T-helper 2 cell treated with Interferon-gamma antibody and Interleukin-4, amounts not matched to agents 100 ng/mL and 5 ng/mL, for 36 hours (primary cell): ENCODE measurements around the gene MUC13. TPM values are rescaled to one million over a fixed set of nuclear protein-coding genes. Genes with fewer than 3 reads are reported as not detected.

Source experiments
- intact Hi-C: fragments of 100-400 bp; cut with micrococcal nuclease; formaldehyde crosslinking; loops from one replicate; pipeline ENCODE4 v1.15.1; 2023
- total RNA-seq: library from RNA; stranded (reverse); gene quantifications from 2 replicates; pipeline ENCODE4 v1.2.3, GENCODE V29; 2022

MUC13 gene
- total RNA-seq, 1 donor from 2014 or later: not detected

DNA sequence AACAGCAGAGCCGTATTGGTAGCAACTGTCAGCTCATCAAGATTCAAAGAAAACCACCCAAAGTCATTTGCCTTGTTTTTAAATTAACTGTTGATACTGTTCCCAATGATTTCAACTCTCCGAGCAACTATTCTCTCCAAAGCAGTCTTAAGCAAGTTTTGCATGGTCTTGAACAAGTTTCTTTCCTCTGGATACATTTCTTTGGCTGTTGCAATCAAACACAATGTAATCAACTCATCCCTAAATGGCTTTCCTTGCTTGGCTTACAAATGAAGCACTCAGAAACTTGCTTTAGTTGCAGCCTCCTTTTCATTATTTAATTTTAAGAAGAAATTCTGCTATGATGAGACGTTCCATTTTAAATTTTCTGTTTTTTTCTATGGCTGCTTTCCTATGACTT is 15.5 kb upstream of the MUC13 start:
- intact Hi-C loops: no loop called here

DNA sequence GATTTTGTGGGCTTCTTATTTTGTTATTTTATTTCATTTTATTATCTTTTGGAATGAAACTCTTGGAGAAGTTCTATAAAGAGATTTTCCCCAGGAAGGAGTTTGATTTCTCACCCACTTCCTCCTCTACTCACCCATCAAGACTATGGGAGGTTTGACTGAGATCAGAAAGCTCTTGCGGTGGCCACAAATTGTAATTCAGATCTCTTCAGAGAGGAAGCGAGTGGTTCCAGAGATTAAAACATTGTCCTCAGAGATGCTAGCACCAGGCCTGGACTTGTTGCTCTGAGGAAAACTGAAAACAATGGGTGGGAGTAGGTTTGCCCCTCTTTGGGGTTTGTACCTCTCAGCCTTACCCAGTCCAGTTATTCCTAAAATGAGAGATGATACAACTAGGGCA is 8.1 kb upstream of the MUC13 start:
- intact Hi-C loops: no loop called here

DNA sequence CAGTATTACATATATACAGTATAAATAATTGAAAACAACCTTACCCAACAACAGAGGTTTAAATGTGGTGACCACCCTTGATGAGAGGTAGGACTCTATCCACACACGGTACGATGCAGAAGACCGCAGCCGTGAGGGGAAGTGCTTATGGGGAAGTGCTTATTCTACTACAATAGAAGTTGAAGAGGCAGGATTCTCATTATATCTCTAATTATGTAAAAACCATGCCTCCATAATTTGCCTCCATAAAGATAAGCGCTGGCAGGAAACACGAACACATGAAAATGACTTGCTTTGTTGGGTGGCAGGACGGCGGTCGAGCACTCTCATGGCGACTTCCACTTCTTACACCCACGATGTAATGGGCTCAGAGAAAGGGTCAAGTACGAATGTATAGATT is 7.2 kb upstream of the MUC13 start:
- intact Hi-C loops: no loop called here

DNA sequence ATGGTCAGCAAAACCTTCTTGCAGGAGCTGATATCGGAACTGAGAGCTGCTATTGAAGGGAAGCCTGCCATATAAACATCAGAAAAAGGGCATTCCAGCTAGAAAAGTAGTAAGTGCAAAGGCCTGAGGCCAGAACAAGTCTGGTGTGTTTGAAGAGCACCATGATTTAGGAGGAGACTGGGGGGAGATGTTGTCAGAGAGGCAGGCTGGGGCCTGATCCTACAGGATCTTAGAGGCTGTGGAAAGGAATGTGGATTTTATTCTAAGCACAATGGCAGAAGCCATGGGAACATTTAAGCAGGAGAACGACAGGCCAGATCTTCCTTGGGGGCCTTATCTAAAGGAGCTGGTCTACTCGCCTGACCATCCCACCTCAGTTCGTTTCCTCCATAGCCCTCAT is 5.1 kb upstream of the MUC13 start:
- intact Hi-C loops: no loop called here

DNA sequence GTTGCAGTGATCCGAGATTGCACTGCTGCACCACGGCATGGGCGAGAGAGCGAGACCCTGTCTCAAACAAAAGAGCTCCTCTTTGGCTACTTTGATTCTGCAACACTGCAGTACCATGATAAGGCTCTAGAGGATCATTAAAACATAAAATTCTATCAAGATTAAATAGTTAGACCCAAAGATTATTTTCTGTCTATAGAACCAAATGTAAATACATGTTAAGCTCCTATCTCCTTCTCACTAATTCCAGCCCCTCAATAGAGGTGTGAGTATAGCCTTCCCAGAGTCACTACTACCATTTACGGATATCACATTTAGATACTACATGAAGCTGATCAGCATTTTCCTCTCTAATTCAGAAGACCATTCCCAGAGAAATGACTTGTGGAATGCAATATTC is 4.3 kb upstream of the MUC13 start:
- intact Hi-C loops: no loop called here

DNA sequence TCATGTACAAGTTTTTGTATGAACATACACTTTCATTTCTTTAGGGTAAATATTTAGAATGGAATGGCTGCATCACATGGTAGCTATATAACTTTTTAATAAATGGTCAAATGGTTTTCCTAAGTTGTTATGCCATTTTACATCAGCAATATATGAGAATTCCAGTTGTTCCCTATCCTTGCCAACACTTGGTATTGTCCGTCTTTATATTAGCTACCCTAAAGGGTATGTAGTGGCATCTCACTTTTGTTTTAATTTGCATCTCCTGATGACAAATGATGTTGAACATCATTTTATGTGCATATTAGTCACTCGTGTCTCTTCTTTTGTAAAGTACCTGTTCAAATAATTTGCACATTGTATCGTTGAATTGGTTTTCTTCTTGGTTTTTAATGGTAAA is 2.5 kb upstream of the MUC13 start:
- intact Hi-C loops: no loop called here

DNA sequence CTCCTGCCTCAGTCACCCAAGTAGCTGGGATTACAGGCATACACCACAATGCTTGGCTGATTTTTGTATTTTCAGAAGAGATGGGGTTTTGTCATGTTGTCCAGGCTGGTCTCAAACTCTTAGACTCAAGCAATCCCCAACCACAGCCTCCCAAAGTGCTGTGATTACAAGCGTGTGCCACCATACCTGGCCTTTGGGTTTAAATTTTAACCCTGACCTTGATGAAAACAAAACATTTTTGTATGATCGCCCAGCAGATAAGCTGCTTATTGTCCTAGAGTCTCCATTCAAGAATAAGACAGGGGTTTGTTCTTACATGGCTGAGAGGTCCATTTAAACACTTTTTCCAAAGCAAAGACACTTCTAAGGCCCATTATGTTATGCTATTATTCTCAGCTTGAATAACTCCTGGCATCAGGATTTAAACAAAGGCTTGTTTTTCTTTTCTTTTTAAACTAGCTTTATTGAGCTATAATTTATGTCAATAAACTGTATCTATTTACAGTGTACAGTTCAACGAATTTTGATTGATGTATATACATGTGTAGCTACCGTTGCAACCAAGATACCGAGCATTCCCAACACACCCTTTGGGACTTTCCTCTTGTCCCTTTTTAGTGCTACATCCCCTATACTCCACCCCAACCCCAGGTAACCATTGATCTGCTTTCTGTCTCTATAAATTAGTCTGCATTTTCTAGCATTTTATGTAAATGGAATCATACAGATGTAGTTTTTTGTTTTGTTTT is 1.4 kb upstream of the MUC13 start:
- intact Hi-C loops: no loop called here

DNA sequence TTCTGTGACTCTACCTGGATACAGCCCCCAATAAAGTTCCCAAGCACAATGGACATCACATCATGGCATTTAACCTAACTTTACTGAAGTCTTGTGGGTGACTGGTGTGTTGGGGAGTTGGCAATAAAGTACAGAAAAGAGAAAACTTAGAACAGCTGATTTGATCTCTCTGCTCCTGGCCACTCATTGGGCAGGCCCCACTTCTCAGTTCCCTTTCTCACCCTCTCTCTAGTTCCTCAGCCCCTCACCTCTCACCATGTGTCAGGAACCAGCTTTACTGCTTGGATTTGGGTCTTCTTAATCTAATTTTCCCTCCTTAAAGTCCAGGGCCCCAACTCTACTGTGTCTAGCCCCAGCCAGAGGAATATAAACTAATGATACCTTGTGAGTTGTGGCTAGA is 713 bp upstream of the MUC13 start:
- intact Hi-C loops: no loop called here

DNA sequence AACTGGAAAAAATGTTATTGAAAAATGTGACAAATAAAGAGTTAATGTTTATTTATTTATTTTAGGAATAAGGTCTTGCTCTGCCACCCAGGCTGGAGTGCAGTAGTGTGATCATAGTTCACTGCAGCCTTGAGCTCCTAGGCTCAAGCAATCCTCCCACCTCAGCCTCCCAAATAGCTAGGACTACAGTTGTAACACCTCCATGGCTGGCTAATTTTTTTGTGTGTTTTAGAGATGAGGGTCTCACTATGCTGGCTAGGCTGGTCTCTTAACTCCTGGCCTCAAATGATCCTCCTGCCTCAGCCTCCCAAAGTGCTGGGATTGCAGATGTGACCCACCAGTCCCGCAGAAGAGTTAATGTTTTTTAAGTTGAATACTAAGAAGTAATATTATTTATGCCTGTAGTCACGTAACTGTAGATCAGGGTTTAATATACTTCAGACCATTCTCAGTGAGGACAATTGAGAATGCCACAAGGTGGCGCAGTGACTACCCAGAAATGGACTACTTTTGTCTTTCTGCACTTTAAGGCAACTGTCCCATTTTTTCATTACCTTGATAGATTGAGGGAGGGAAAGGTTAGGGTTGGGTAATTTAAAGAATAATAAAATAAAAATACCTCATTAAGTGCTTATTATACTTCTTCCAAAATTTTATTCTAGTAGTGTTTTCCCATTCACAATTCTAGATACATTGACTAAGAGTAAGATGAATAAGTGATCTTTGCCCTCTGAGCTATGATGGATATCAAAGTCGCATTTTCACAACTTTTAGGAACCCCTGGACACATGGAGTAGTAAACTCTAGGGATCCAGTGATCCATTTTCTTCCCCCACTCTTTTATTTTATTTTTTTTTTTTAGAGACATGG is 6.0 kb downstream of the MUC13 start:
- intact Hi-C loops: loop anchor here (1.0 kb wide), 2 partner anchors 510 to 657 kb away; no protein-coding TSS in a partner anchor

DNA sequence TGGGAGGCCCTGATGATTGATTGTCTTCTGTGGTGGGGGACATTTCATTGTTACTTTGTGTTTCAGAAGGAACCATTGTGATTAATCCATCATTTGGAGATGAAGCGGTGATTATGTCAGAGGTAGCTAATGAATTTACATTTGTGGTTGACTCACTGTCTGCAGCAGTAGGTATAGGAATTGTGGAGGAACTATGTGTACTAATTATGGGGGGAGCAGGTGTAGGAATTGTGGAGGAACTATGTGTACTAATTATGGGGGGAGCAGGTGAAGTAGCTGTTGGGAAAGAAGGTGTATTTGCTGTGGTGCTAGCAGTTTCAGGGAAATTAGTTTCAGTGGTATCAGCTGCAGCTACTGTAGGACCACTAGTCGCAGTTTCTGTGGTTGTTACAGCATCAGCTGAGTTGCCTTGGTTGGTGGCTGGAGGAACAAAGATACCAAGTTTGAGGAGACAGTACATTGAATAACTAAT is 6.9 kb downstream of the MUC13 start:
- intact Hi-C loops: loop anchor here (1.0 kb wide), 1 partner anchor 511 kb away; no protein-coding TSS in a partner anchor

DNA sequence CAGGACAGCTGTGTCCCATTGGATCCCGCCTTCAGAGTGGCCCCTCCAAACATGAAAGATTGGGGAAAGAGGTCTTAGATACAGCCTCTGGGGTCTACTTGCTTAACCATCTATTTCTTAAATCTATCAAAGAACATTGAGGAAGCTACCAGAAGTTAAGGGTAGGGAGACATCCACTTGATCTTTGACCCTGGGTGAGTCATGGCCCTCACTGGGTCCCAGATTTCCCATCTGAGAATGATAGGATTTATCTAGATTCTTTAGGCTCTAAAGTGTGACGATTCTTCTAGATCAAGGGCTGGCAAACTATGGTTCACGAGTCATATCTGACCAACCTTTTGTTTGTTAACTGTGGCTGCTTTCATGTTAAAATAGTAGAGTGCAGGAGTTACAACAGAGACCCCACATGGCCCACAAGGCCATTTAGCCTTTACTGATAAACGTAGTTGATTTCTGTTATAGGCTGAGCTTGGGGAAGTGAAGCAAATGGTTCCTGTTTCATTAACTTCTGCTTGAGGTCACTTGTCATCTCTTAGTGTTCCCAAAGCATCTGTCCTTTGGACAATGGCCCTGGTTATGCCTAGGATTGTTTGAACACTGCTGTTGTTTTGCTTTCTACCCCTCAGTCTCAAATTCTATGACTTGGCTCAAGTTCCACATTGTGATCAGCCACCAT is 8.0 kb downstream of the MUC13 start:
- intact Hi-C loops: no loop called here

DNA sequence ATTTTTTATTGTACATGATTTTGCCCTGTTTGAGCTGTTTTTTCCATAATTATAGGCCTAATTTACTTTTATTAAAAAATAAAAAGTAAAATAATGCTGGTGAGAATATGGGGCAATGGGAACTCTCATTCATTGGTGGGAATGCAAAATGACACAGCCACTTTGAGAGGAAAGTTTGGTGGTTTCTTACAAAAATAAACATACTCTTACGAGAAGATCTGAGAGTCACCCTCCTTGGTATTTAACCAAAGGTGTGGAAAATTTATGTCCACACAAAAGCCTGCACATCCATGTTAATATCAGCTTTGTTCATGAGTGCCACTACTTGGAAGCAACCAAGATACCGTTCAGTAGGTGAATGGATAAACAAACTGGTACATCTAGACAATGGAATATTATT is 9.8 kb downstream of the MUC13 start:
- intact Hi-C loops: no loop called here

DNA sequence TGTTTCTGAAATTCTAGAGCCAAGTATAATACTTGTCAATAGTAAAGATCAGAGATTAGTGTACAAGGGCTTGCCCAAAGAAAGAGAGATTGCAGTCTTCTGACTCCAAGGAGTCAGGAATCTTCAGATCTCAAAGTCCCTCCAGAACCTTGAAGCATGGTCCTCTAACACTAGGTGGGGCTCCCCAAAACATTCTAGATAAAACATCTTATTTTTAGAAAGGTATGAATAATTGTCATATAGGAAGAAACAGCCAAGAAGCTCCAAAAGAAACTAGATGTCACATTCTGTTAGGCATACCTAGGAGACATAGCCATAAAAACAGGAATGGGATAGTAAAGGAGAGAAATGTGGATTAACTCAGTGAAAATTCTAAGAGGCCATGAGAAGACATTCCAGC is 10.7 kb downstream of the MUC13 start:
- intact Hi-C loops: no loop called here

DNA sequence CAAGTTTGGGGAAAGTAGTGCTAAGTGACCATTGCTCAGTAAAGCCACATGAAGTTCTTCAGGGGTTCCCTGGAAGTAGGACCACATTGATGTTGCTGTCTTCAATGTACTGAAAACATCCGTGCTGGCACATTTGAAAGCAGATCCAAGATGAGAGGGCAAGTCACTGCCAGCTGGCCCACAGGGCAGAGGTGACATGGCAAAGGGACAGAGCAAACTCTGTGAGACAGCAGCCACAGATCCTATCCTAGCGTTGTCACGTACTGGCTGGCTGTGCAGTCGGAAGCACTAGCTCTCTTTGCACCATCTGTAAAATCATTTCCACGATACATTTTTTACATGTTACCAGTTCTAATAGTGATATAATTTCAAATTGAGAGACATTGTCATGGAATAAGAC is 13.8 kb downstream of the MUC13 start:
- intact Hi-C loops: no loop called here

DNA sequence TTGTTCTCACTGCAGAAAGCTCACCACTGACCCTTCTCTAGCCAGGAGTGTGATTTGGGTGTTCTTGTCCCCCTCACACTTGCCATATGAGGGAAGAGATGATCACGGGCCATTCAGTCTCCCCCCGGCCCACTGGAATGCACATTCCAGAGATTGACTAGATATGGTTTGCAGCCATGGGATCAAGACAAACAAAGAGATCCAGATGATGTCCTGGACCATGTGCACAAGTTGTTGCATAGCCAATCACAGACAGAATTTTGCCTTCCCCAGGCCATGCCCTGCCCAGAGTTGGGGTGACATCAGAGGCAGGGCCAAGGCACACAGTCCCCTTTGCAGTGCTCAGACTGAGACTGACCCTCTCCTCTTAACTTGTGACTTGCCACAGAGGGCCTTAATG is 14.8 kb downstream of the MUC13 start:
- intact Hi-C loops: no loop called here

DNA sequence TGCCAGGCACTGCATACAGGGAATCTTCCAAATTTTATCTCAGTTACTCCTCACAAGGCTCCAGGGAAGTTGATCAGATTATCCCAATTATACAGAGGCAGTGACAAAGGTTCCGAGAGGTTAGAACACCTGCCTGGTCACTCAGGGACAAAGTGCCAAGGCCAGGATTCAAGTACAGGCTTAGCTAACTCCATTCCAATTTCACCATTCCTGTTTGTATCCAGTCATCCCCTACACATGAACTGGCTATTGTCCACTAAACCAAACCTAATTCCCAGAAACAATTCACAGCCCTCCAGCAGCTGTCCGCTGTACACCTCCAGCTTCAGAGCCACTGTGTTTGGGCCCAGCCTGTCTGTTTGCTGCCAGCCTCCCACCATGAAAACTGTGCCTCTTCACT is 16.0 kb downstream of the MUC13 start:
- intact Hi-C loops: no loop called here

DNA sequence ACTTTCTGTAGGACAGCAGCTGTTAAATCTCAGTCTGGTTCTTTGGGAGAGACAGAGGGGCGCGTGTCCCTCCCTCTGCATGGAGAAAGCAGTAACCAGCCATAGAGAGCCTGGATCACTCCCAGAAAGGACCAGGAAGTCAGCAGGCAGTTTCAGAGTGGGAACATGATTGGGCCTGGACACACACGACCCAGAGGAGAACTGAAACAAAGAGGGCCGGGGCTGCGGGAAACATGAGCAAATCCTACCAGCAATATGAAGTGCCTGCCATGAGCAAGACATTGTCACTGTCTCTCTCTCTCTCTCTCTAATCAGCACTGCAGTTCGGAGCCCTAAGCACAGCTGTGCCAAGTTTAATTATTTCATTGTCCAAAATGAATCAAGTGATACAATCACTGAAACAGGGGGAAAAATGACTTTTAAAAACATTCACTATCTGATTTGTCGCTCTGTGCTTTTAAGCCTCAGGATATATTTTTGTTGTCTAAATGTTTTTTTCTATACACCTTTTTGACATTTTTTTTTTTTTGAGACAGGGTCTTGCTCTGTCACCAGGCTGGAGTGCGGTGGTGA is 17.6 kb downstream of the MUC13 start:
- intact Hi-C loops: no loop called here

DNA sequence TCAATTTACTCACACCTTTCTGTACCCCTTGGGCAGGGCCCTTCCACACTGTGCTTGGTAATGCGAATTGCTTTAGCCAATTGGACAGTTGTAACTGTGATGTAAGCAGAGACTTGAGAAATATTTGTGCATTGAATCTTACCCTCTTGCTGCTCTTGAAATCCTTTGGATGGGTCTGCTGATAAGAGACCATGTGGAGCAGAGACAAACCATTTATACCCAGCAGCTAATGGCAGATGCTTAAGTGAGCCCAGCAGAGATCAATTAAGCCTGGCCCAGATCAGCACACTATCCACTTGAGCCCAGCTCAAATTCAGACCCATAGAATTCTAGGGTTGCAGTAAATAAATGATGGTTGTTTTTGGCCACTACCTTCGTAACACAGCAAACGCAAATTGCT is 19.3 kb downstream of the MUC13 start:
- intact Hi-C loops: no loop called here

DNA sequence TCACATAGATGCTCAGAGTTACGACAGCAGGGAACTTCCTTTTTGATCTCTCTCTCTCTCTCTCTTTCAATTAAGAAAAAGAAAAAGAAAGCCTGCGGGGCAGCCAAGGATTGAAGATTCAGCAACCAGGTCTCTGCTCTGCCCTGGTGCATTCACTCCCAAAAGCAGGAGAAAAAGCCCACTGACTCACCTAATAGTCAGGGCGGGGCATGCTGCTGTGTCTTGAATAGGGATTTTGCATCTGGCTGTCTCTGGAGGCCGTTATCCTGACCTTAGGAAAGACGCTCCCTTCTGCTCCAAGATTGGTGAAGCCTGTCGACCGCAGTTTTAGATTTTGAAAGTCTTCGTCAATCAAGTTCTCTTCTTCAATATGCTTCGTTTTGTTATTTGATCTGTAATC is 26.6 kb downstream of the MUC13 start:
- intact Hi-C loops: no loop called here

DNA sequence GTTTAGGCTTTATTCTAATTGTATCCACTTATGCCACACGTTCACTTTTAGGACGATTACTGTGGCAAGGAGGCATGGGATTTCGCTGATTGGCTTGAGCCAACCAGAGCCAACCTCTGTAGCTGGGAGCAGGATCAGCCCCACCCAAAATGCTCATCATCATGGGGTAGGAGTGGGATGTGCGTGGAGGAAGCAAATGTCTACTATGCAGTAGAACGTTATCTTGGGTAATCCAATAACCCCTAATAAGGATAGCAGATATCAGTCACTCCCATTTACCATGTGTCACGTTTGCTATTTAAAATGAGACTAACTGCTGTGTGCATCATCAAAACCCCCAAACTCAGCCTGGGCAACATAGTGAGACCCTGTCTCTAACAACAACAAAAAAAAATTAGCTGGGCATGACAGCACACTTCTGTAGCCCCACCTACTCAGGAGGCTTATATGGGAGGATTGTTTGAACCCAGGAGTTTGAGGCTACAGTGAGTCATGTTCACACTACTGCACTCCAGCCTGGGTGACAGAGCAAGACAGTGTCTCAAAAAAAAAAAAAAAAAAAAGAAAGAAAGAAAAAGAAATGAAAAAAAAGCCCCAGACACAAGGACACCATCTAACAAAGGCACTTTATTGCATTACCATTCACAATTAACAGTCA is 29.6 kb downstream of the MUC13 start:
- intact Hi-C loops: no loop called here
